ENCODE results near the gene USP33. TPM values are rescaled to one million over a fixed set of nuclear protein-coding genes. Genes with fewer than 3 reads are reported as not detected.

Gene USP33
- total RNA-seq, 4 donors from 2014 or later = 31.1 to 51.8 (median 34.6) TPM

- TF ChIP-seq POLR2A (IDR thresholded peaks at IDR 0.05) (no peak), CTCF (IDR thresholded peaks at IDR 0.05 in 4 of 5, conservative IDR thresholded peaks at IDR 0.05 in 1 of 5) (no peak)
- no peak for ATAC-seq
- Histone ChIP-seq H3K4me3 (no peak overlapping the region), H3K36me3 (peaks cover 3 to 19% of the 10 kb centered on the region in 2 donors), H3K4me1 (peaks cover 3 to 6% of the 10 kb centered on the region in 2 donors), H3K9me3 (no peaks in the 10 kb centered on the region), H3K27ac (no peak overlapping the region), H3K27me3 (no peaks in the 10 kb centered on the region)
- no peak for DNase-seq
- intact Hi-C loops (cut with DNase I; ENCODE audit: low total_unique reads) (no loop called here), in situ Hi-C loops (cut with MboI; ENCODE audit: low sequenced_read_pairs in 4 of 4) (no loop called here)
These were observed 17.6 kb downstream of the USP33 start for GRCh38 chr1:77742011-77742555.

- peaks cover 4 to 19% of the 10 kb centered on the region in 2 donors for H3K36me3 ChIP-seq
- H3K27ac ChIP-seq = no peak overlapping the region
- intact Hi-C loops (cut with DNase I; ENCODE audit: low total_unique reads) (no loop called here), in situ Hi-C loops (cut with MboI; ENCODE audit: low sequenced_read_pairs in 4 of 4) (no loop called here)
- no peaks in the 10 kb centered on the region for H3K9me3 ChIP-seq
- H3K4me1 ChIP-seq = peaks cover 3 to 6% of the 10 kb centered on the region in 2 donors
- no peak overlapping the region for H3K4me3 ChIP-seq
- TF ChIP-seq CTCF (IDR thresholded peaks at IDR 0.05 in 4 of 5, conservative IDR thresholded peaks at IDR 0.05 in 1 of 5) (no peak), POLR2A (IDR thresholded peaks at IDR 0.05) (no peak)
- no peaks in the 10 kb centered on the region for H3K27me3 ChIP-seq
- ATAC-seq = no peak
- DNase-seq = no peak
These were observed 18.3 kb downstream of the USP33 start for GRCh38 chr1:77741316-77741715.

- Histone ChIP-seq H3K36me3 (peaks cover 4 to 23% of the 10 kb centered on the region in 2 donors), H3K27ac (no peak overlapping the region), H3K27me3 (no peaks in the 10 kb centered on the region), H3K9me3 (no peaks in the 10 kb centered on the region), H3K4me1 (no peaks in the 10 kb centered on the region), H3K4me3 (no peak overlapping the region)
- DNase-seq (no peak), ATAC-seq (no peak)
- in situ Hi-C loops (cut with MboI; ENCODE audit: low sequenced_read_pairs in 4 of 4) = no loop called here
- TF ChIP-seq POLR2A (IDR thresholded peaks at IDR 0.05) = no peak
- TF ChIP-seq CTCF (IDR thresholded peaks at IDR 0.05 in 4 of 5, conservative IDR thresholded peaks at IDR 0.05 in 1 of 5) = no peak
- intact Hi-C loops (cut with DNase I; ENCODE audit: low total_unique reads) = no loop called here
These were observed 20.4 kb downstream of the USP33 start for GRCh38 chr1:77739235-77739634.

DNA sequence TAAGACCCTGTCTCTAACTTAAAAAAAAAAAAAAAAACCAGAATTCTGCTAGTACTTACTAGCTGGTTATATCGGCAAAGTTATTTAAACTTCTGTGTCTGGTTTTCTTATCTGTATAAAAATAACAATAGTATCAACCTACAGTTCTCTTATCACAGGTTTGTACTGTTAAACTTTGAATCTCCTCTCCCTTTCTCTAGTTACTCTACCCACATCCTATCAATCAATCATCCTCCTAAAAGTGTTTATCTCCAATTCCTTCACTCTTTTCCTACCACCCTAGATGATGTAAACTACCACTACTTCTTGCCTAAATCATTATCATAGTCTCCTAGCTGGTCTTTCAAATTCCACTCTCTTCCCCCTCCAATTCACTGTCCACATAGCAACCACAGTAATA lies 27.6 kb downstream of the USP33 start:
- Histone ChIP-seq H3K4me1 (no peaks in the 10 kb centered on the region), H3K9me3 (no peaks in the 10 kb centered on the region), H3K36me3 (peaks cover 3 to 38% of the 10 kb centered on the region in 2 donors), H3K27ac (no peak overlapping the region), H3K27me3 (no peaks in the 10 kb centered on the region), H3K4me3 (no peak overlapping the region)
- intact Hi-C loops (cut with DNase I; ENCODE audit: low total_unique reads) (no loop called here), in situ Hi-C loops (cut with MboI; ENCODE audit: low sequenced_read_pairs in 4 of 4) (no loop called here)
- TF ChIP-seq CTCF (IDR thresholded peaks at IDR 0.05 in 4 of 5, conservative IDR thresholded peaks at IDR 0.05 in 1 of 5) (no peak), POLR2A (IDR thresholded peaks at IDR 0.05) (no peak)
- DNase-seq (no peak), ATAC-seq (no peak)

DNA sequence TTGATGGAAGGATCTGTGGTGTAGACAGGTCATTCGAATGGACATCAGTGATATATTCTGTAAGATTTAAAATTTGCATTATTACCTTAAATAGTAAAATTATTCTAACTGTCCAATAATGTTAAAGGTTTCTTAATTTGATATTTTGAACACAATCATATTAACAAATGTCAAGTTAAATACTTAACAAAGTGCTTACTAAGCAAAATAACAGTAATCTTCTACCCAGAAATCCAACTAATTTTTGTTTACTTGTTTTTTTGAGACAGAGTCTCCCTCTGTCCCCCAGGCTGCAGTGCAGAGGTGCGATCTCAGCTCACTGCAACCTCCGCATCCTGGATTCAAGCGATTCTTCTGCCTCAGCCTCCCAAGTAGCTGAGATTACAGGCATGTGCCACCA lies 33.9 kb downstream of the USP33 start:
- in situ Hi-C loops (cut with MboI; ENCODE audit: low sequenced_read_pairs in 4 of 4) (no loop called here), intact Hi-C loops (cut with DNase I; ENCODE audit: low total_unique reads) (no loop called here)
- Histone ChIP-seq H3K27me3 (no peaks in the 10 kb centered on the region), H3K4me3 (no peak overlapping the region), H3K9me3 (no peaks in the 10 kb centered on the region), H3K36me3 (peaks cover 0 to 86% of the 10 kb centered on the region in 2 donors), H3K27ac (no peak overlapping the region), H3K4me1 (no peaks in the 10 kb centered on the region)
- ATAC-seq (no peak), DNase-seq (no peak)
- TF ChIP-seq POLR2A (IDR thresholded peaks at IDR 0.05) (no peak), CTCF (IDR thresholded peaks at IDR 0.05 in 4 of 5, conservative IDR thresholded peaks at IDR 0.05 in 1 of 5) (no peak)
